HG03469 (cell line): Measurements from ENCODE around the gene CFAP73.
"Not testable (repeated sequence)": the region's sequence is repeated elsewhere in the genome, so short reads cannot be mapped to it uniquely, and the experiment has no call there.

ENCODE experiments used
- ATAC-seq: cut with Tn5 transposase; IDR thresholded peaks from one replicate; pipeline ENCODE4 v1.9.1; 2021; ENCODE audit warnings: mild to moderate bottlenecking, moderate library complexity, moderate number of reproducible peaks; ENCODE audit not compliant: unreplicated experiment

The CFAP73 gene

GRCh38 chr12:113141716-113142115 is 7.8 kb upstream of the CFAP73 start:
- not testable (repeated sequence) for ATAC-seq

- ATAC-seq = no peak
These were observed 7.2 kb upstream of the CFAP73 start for GRCh38 chr12:113142173-113142885.

GRCh38 chr12:113142886-113143332 is 6.6 kb upstream of the CFAP73 start:
- ATAC-seq = no peak

- no peak for ATAC-seq
These were observed 5.6 kb upstream of the CFAP73 start for GRCh38 chr12:113143959-113144358.

GRCh38 chr12:113144806-113145205 is 4.7 kb upstream of the CFAP73 start:
- no peak for ATAC-seq

- no peak for ATAC-seq
These were observed 3.6 kb upstream of the CFAP73 start for GRCh38 chr12:113145720-113146551.

- no peak for ATAC-seq
These were observed 2.5 kb upstream of the CFAP73 start for GRCh38 chr12:113146999-113147398.

GRCh38 chr12:113151655-113152054 is 2.1 kb downstream of the CFAP73 start:
- no peak for ATAC-seq

GRCh38 chr12:113152196-113152834 is 2.8 kb downstream of the CFAP73 start:
- no peak for ATAC-seq

GRCh38 chr12:113152835-113153814 is 3.6 kb downstream of the CFAP73 start:
- ATAC-seq = no peak

GRCh38 chr12:113154351-113154973 is 4.9 kb downstream of the CFAP73 start:
- no peak for ATAC-seq

GRCh38 chr12:113155060-113155459 is 5.5 kb downstream of the CFAP73 start:
- no peak for ATAC-seq

GRCh38 chr12:113155646-113156045 is 6.1 kb downstream of the CFAP73 start:
- no peak for ATAC-seq

- no peak for ATAC-seq
These were observed 7.8 kb downstream of the CFAP73 start for GRCh38 chr12:113157218-113157859.

- ATAC-seq = no peak
These were observed 9.1 kb downstream of the CFAP73 start for GRCh38 chr12:113158439-113159203.

- no peak for ATAC-seq
These were observed 10.4 kb downstream of the CFAP73 start for GRCh38 chr12:113159937-113160336.

GRCh38 chr12:113161415-113162016 is 12.0 kb downstream of the CFAP73 start:
- no peak for ATAC-seq
